Transverse colon (tissue), 4 donors: ENCODE data around the gene STARD10. TPM values are rescaled to one million over a fixed set of nuclear protein-coding genes. Genes with fewer than 3 reads are reported as not detected.

Source experiments
- DNase-seq: peaks from one replicate; pipeline ENCODE4 v3.0.0-alpha.2; 2019
- H3K27ac ChIP-seq, 4 donors: fragments of 200-600 bp; sonication (generic); 2 replicates each; pipeline ENCODE4 v1.5.1; 2016 to 2018; ENCODE audit warnings: inconsistent platforms in 4 of 4
- H3K27me3 ChIP-seq: fragments of 200-600 bp; sonication (generic); 2 replicates; pipeline ENCODE4 v1.5.1; 2017; ENCODE audit warnings: inconsistent platforms
- H3K36me3 ChIP-seq, 4 donors: fragments of 200-600 bp; sonication (generic); 2 replicates each; pipeline ENCODE4 v1.5.1; 2017 to 2019; ENCODE audit warnings: inconsistent platforms in 4 of 4
- H3K4me1 ChIP-seq, 4 donors: fragments of 200-600 bp; sonication (generic); 2 replicates each; pipeline ENCODE4 v1.5.1; 2017 to 2020; ENCODE audit warnings: inconsistent platforms in 4 of 4
- H3K4me3 ChIP-seq, 4 donors: fragments of 200-600 bp; sonication (generic); 1 replicate in 1 of 4; 2 replicates in 3 of 4; pipeline versions ENCODE4 v1.5.1 to v1.6.1; 2017 to 2019; ENCODE audit warnings: inconsistent platforms in 4 of 4
- H3K9me3 ChIP-seq, 2 donors: fragments of 200-600 bp; sonication (generic); 2 replicates each; pipeline ENCODE4 v1.5.1; 2017 to 2019; ENCODE audit warnings: inconsistent platforms in 2 of 2
- EP300 ChIP-seq: sonication (generic); formaldehyde crosslinking; IDR thresholded peaks from one replicate; pipeline ENCODE4 v1.6.1; 2017; ENCODE audit warnings: antibody characterized with exemption, low read depth
- POLR2A ChIP-seq: fragments of 450-650 bp; IDR thresholded peaks from one replicate; pipeline ENCODE4 v1.6.1; 2016; ENCODE audit warnings: antibody characterized with exemption, mild to moderate bottlenecking, moderate library complexity
- POLR2AphosphoS5 ChIP-seq, 3 donors: sonication (generic); formaldehyde crosslinking; IDR thresholded peaks; one replicate each; pipeline ENCODE4 v1.6.1; 2016; ENCODE audit warnings: antibody characterized with exemption in 3 of 3
- WGBS, 2 donors: methylation state at CpG; one replicate each; pipeline ENCODE4 v1.1.5; 2018; ENCODE audit warnings: low coverage in 1 of 2; 5-methylcytosine and 5-hydroxymethylcytosine counted together
- in situ Hi-C, 4 donors: fragments of 200-750 bp; cut with MboI; loops; one replicate each; pipeline versions ENCODE4 v1.15.0 to v1.15.1; 2017; ENCODE audit warnings: low sequenced_read_pairs in 3 of 4, low pct_ligation_motif_present in 1 of 4, low pct_unique_long_range_greater_than_20kb in 1 of 4
- intact Hi-C: fragments of 100-400 bp; cut with DNase I; formaldehyde crosslinking; loops from one replicate; pipeline ENCODE4 v1.15.1; 2023; ENCODE audit warnings: low total_unique reads
- total RNA-seq, 4 donors: library from RNA; depleted of rRNA; stranded (reverse); fragments of >200 nt; gene quantifications; one replicate each; pipeline ENCODE4 v1.1.0, GENCODE V29; 2016
- TF ChIP-seq, protein P1 (sequence below), 5 experiments: fragments of 200-600 bp in 3 of 5; fragments of 450-650 bp in 2 of 5; sonication (generic) in 3 of 5; IDR thresholded peaks; 1 replicate in 2 of 5; 2 replicates in 3 of 5; pipeline ENCODE4 v1.5.1; 2016 to 2017; ENCODE audit warnings: antibody characterized with exemption in 5 of 5, inconsistent platforms in 3 of 5, mild to moderate bottlenecking in 2 of 5, moderate library complexity in 1 of 5

STARD10 gene
- total RNA-seq, 4 donors from 2014 or later: 82.7 to 714 (median 225) TPM

- Histone ChIP-seq H3K27ac (no peak overlapping the region), H3K27me3 (no peaks in the 10 kb centered on the region), H3K9me3 (no peaks in the 10 kb centered on the region), H3K4me3 (no peak overlapping the region), H3K4me1 (peaks cover 4 to 18% (median 8%) of the 10 kb centered on the region in 4 donors), H3K36me3 (no peaks in the 10 kb centered on the region)
- WGBS, 2 donors: 75 to 91% methylated on average over 5 to 10 of the region's 10 CpGs
- TF ChIP-seq EP300 (no peak), POLR2AphosphoS5 (IDR thresholded peaks at IDR 0.05) (no peak), POLR2A (no peak)
- TF ChIP-seq, protein P1, sequence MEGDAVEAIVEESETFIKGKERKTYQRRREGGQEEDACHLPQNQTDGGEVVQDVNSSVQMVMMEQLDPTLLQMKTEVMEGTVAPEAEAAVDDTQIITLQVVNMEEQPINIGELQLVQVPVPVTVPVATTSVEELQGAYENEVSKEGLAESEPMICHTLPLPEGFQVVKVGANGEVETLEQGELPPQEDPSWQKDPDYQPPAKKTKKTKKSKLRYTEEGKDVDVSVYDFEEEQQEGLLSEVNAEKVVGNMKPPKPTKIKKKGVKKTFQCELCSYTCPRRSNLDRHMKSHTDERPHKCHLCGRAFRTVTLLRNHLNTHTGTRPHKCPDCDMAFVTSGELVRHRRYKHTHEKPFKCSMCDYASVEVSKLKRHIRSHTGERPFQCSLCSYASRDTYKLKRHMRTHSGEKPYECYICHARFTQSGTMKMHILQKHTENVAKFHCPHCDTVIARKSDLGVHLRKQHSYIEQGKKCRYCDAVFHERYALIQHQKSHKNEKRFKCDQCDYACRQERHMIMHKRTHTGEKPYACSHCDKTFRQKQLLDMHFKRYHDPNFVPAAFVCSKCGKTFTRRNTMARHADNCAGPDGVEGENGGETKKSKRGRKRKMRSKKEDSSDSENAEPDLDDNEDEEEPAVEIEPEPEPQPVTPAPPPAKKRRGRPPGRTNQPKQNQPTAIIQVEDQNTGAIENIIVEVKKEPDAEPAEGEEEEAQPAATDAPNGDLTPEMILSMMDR (IDR thresholded peaks at IDR 0.05): no peak
- DNase-seq: no peak
- intact Hi-C loops (no loop called here), in situ Hi-C loops (no loop called here)
These were observed 61.5 kb downstream of the STARD10 start for GRCh38 chr11:72732329-72732728.

DNA sequence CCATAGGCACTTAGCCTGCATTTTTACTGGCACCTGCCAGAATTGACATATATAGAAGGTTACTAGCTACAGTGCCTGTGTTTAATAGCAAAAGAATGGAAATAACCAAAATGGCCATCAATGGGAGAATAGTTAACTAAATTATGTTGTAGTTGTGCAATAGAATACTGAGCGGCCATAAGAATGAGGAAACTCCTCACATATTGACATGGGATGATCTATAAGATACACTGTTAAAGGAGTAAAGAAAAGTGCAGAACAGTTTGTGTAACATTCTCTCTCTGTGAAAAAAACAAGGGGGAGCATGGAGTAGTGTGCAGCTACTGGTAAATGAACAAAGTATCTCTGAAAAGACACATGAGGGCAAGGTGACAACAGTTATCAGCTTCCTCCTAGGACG is 63.1 kb downstream of the STARD10 start:
- WGBS, 2 donors: 70 to 75% methylated on average over 2 of the region's 2 CpGs
- in situ Hi-C loops: no loop called here

DNA sequence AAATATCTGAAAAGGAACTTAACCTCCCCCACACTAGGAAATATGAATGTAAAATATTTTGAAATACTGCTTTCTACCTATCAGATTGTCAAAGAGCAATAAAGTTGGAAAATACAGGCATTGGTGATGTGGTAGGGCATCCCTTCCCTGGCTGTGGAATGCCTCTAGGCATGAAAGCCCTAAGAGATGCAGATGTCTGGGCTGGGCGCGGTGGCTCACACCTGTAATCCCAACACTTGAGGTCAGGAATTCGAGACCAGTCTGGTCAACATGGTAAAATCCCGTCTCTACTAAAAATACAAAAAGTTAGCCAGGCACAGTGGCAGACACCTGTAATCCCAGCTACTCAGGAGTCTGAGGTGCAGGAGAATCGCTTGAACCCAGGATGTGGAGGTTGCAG is 63.6 kb downstream of the STARD10 start:
- Histone ChIP-seq H3K36me3 (no peaks in the 10 kb centered on the region), H3K9me3 (no peaks in the 10 kb centered on the region), H3K4me3 (no peak overlapping the region), H3K27ac (no peak overlapping the region), H3K4me1 (peaks cover 0 to 9% (median under 1%) of the 10 kb centered on the region in 4 donors), H3K27me3 (no peaks in the 10 kb centered on the region)
- DNase-seq: no peak
- in situ Hi-C loops (no loop called here), intact Hi-C loops (no loop called here)
- 84 to 94% methylated on average over 3 to 5 of the region's 5 CpGs for WGBS, 2 donors
- TF ChIP-seq POLR2AphosphoS5 (IDR thresholded peaks at IDR 0.05) (no peak), EP300 (no peak), POLR2A (no peak)
- TF ChIP-seq, protein P1 (IDR thresholded peaks at IDR 0.05): no peak

More for the DNA sequence above, 63.1 kb downstream of the STARD10 start:
- Histone ChIP-seq H3K9me3 (no peaks in the 10 kb centered on the region), H3K27ac (no peak overlapping the region), H3K36me3 (no peaks in the 10 kb centered on the region), H3K27me3 (no peaks in the 10 kb centered on the region), H3K4me1 (peaks cover 0 to 5% (median 2%) of the 10 kb centered on the region in 4 donors), H3K4me3 (no peak overlapping the region)
- intact Hi-C loops: no loop called here
- DNase-seq: no peak
- no peak for TF ChIP-seq POLR2A
- TF ChIP-seq, protein P1 (IDR thresholded peaks at IDR 0.05): no peak
- TF ChIP-seq POLR2AphosphoS5 (IDR thresholded peaks at IDR 0.05): no peak
- TF ChIP-seq EP300: no peak

- H3K27me3 ChIP-seq: no peaks in the 10 kb centered on the region
- H3K4me3 ChIP-seq: no peak overlapping the region
- H3K9me3 ChIP-seq: no peaks in the 10 kb centered on the region
- no peak for DNase-seq
- no peak for TF ChIP-seq POLR2AphosphoS5 (IDR thresholded peaks at IDR 0.05)
- TF ChIP-seq, protein P1 (IDR thresholded peaks at IDR 0.05): no peak
- no peak for TF ChIP-seq EP300
- TF ChIP-seq POLR2A: no peak
- no peaks in the 10 kb centered on the region for H3K36me3 ChIP-seq
- WGBS, 2 donors: 75% methylated on average over 4 of the region's 4 CpGs; no CpG with 5 or more reads in 1 of the 2 donors
- no peak overlapping the region for H3K27ac ChIP-seq
- in situ Hi-C loops: loop anchor here (5.0 to 10.0 kb wide), 3 partner anchors 67 to 447 kb away; partner anchors contain the start of gene STARD10 (in 3 of the 4)
- H3K4me1 ChIP-seq: peaks cover 5 to 13% (median 6%) of the 10 kb centered on the region in 4 donors
- intact Hi-C loops: loop anchor here (5.0 kb wide), 1 partner anchor 65 kb away; the partner anchor contains the start of gene STARD10
These were observed 66.3 kb downstream of the STARD10 start for GRCh38 chr11:72727521-72727920.
